RPMI8226 (cell line): Measurements from ENCODE around the gene SSNA1.

Source experiments
- DNase-seq: peaks from one replicate; pipeline ENCODE4 v3.0.0-alpha.2; 2015

The SSNA1 gene

GRCh38 chr9:137168904-137169856, 19.3 kb upstream of the SSNA1 start:
- DNase-seq = peak; percentile 93

GRCh38 chr9:137169896-137170358, 18.5 kb upstream of the SSNA1 start, which contains the start of gene LRRC26:
LRRC26 (minus strand) TSS chr9:137170051; CDS start chr9:137169943, 108 bp downstream.
- DNase-seq = peak; percentile 90

- peak; percentile 94 for DNase-seq
Measured at GRCh38 chr9:137170486-137171148, 17.9 kb upstream of the SSNA1 start.

- peak; percentile 71 for DNase-seq
Measured at GRCh38 chr9:137171149-137171900, 17.2 kb upstream of the SSNA1 start.

- DNase-seq = peak; percentile 95
Measured at GRCh38 chr9:137172901-137173795, 15.3 kb upstream of the SSNA1 start.

GRCh38 chr9:137173796-137174664, 14.4 kb upstream of the SSNA1 start:
- DNase-seq = peak; percentile 63

GRCh38 chr9:137174722-137175293, 13.7 kb upstream of the SSNA1 start:
- DNase-seq = peak; percentile 95

- DNase-seq = peak; percentile 28
Measured at GRCh38 chr9:137175345-137175961, 13.0 kb upstream of the SSNA1 start.

GRCh38 chr9:137176302-137177182, 11.9 kb upstream of the SSNA1 start:
- DNase-seq = peak; percentile 87

GRCh38 chr9:137178201-137178938, 10.1 kb upstream of the SSNA1 start:
- no peak for DNase-seq

GRCh38 chr9:137178939-137179630, 9.4 kb upstream of the SSNA1 start:
- DNase-seq = no peak

- no peak for DNase-seq
Measured at GRCh38 chr9:137179761-137180160, 8.7 kb upstream of the SSNA1 start.

GRCh38 chr9:137180491-137180890, 8.0 kb upstream of the SSNA1 start:
- DNase-seq = no peak

GRCh38 chr9:137181680-137182079, 6.8 kb upstream of the SSNA1 start:
- no peak for DNase-seq

- no peak for DNase-seq
Measured at GRCh38 chr9:137182836-137183235, 5.6 kb upstream of the SSNA1 start.

GRCh38 chr9:137183980-137184595, 4.4 kb upstream of the SSNA1 start:
- no peak for DNase-seq
